Measurements from ENCODE around the gene ARHGAP31.

Gene ARHGAP31

DNA sequence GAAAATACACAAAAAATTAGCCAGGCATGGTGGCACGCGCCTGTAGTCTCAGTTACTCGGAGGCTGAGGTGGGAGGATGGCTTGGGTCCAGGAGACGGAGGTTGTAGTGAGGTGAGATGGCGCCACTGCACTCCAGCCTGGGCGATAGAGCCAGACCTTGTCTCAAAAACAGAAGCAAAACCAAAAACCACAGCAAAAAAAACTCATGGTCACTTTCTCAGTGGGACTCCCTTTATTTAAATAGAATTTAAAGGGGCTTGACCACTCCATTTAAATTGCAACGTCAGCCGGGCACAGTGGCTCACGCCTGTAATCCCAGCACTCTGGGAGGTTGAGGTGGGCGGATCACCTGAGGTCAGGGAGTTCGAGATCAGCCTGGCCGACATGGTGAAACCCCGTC is 32.8 kb downstream of the ARHGAP31 start:
- Histone ChIP-seq H3K79me2 (ENCODE audit: insufficient read depth, low read length) (no peaks in the 10 kb centered on the region), H3K4me2 (ENCODE audit: low read depth, low read length, poor library complexity, severe bottlenecking) (no peak overlapping the region), H4K20me1 (ENCODE audit: low read depth, low read length) (no peaks in the 10 kb centered on the region), H3K4me3 (ENCODE audit: insufficient read depth, low read length, poor library complexity, severe bottlenecking) (no peak overlapping the region), H3K9me3 (ENCODE audit: insufficient read depth, low read length) (no peaks in the 10 kb centered on the region), H3K27ac (ENCODE audit: low read depth, low read length) (no peak overlapping the region), H3K27me3 (ENCODE audit: low read length) (no peaks in the 10 kb centered on the region), H3K36me3 (ENCODE audit: low read length) (no peaks in the 10 kb centered on the region), H3F3A (ENCODE audit: insufficient read depth) (0 out of 2 replicates have a peak, but pooled peaks cover 9% of the 10 kb centered on the region), H2AFZ (ENCODE audit: low read depth, low read length, severe bottlenecking) (no peak overlapping the region), H3K9me2 (replicated peaks; ENCODE audit: insufficient read depth, low read length) (no peaks in the 10 kb centered on the region), H3K9ac (ENCODE audit: low read length) (no peak overlapping the region)
- TF ChIP-seq EZH2phosphoT487 (conservative IDR thresholded peaks at IDR 0.05; ENCODE audit: low read length) = no peak

DNA sequence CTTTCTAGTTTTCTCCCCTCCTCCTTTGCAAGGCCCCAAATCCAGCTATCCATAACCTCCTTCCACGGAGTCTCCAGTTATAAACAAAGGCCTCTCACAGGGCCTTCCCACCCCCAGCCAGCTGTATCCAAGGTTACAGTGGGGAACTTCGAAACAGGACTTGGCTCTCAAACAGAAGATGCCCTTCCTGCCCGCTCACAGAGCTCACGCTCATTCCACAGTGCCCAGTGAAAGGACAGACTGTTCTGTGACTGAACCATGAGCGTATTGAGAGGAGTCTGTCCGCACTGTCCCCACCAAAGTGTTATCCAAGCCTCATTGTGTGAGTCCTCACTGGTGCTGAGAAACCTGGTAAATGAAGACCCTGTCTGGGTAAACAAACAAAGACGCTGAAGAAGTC is 35.4 kb downstream of the ARHGAP31 start:
- H3K79me2 ChIP-seq (ENCODE audit: insufficient read depth, low read length) = no peaks in the 10 kb centered on the region
- H2AFZ ChIP-seq (ENCODE audit: low read depth, low read length, severe bottlenecking) = no peak overlapping the region
- H3K9ac ChIP-seq (ENCODE audit: low read length) = no peak overlapping the region
- no peaks in the 10 kb centered on the region for H3K9me2 ChIP-seq (replicated peaks; ENCODE audit: insufficient read depth, low read length)
- H3K27me3 ChIP-seq (ENCODE audit: low read length) = no peaks in the 10 kb centered on the region
- no peaks in the 10 kb centered on the region for H3K9me3 ChIP-seq (ENCODE audit: insufficient read depth, low read length)
- H4K20me1 ChIP-seq (ENCODE audit: low read depth, low read length) = no peaks in the 10 kb centered on the region
- H3F3A ChIP-seq (ENCODE audit: insufficient read depth) = no peaks in the 10 kb centered on the region
- no peaks in the 10 kb centered on the region for H3K36me3 ChIP-seq (ENCODE audit: low read length)
- no peak overlapping the region for H3K27ac ChIP-seq (ENCODE audit: low read depth, low read length)
- H3K4me3 ChIP-seq (ENCODE audit: insufficient read depth, low read length, poor library complexity, severe bottlenecking) = no peak overlapping the region
- no peak overlapping the region for H3K4me2 ChIP-seq (ENCODE audit: low read depth, low read length, poor library complexity, severe bottlenecking)
- no peak for TF ChIP-seq EZH2phosphoT487 (conservative IDR thresholded peaks at IDR 0.05; ENCODE audit: low read length)
- TF ChIP-seq, protein P1, sequence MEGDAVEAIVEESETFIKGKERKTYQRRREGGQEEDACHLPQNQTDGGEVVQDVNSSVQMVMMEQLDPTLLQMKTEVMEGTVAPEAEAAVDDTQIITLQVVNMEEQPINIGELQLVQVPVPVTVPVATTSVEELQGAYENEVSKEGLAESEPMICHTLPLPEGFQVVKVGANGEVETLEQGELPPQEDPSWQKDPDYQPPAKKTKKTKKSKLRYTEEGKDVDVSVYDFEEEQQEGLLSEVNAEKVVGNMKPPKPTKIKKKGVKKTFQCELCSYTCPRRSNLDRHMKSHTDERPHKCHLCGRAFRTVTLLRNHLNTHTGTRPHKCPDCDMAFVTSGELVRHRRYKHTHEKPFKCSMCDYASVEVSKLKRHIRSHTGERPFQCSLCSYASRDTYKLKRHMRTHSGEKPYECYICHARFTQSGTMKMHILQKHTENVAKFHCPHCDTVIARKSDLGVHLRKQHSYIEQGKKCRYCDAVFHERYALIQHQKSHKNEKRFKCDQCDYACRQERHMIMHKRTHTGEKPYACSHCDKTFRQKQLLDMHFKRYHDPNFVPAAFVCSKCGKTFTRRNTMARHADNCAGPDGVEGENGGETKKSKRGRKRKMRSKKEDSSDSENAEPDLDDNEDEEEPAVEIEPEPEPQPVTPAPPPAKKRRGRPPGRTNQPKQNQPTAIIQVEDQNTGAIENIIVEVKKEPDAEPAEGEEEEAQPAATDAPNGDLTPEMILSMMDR (IDR thresholded peaks at IDR 0.05; ENCODE audit: insufficient read depth, low read length, poor library complexity, severe bottlenecking) = no peak

DNA sequence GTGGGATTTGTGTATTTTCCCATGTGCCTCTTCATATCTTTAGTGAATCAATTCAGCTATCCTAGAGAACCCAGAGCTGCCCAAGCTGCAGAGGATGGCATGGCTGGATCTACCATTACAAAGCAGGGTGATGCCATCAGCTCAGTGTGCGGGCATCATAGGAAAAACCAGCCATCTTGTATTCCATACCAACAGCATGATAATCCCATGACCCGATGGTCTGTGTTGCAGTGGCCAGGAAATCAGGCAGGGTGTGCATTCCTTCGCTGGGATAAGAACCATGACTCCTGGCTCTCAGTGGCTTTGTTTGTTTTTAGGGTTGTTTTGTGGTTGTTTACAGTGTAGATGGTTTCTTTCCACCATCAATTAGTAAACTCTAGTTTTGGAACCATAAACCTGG is 36.0 kb downstream of the ARHGAP31 start:
- Histone ChIP-seq H3K36me3 (ENCODE audit: low read length) (no peaks in the 10 kb centered on the region), H3K4me3 (ENCODE audit: insufficient read depth, low read length, poor library complexity, severe bottlenecking) (no peak overlapping the region), H3K9me2 (replicated peaks; ENCODE audit: insufficient read depth, low read length) (no peaks in the 10 kb centered on the region), H3K9ac (ENCODE audit: low read length) (no peak overlapping the region), H3K4me2 (ENCODE audit: low read depth, low read length, poor library complexity, severe bottlenecking) (no peak overlapping the region), H3K27me3 (ENCODE audit: low read length) (no peaks in the 10 kb centered on the region), H2AFZ (ENCODE audit: low read depth, low read length, severe bottlenecking) (no peak overlapping the region), H3F3A (ENCODE audit: insufficient read depth) (no peaks in the 10 kb centered on the region), H4K20me1 (ENCODE audit: low read depth, low read length) (no peaks in the 10 kb centered on the region), H3K27ac (ENCODE audit: low read depth, low read length) (no peak overlapping the region), H3K79me2 (ENCODE audit: insufficient read depth, low read length) (no peaks in the 10 kb centered on the region), H3K9me3 (ENCODE audit: insufficient read depth, low read length) (no peaks in the 10 kb centered on the region)
- TF ChIP-seq EZH2phosphoT487 (conservative IDR thresholded peaks at IDR 0.05; ENCODE audit: low read length) = no peak
- TF ChIP-seq, protein P1 (IDR thresholded peaks at IDR 0.05; ENCODE audit: insufficient read depth, low read length, poor library complexity, severe bottlenecking) = no peak

DNA sequence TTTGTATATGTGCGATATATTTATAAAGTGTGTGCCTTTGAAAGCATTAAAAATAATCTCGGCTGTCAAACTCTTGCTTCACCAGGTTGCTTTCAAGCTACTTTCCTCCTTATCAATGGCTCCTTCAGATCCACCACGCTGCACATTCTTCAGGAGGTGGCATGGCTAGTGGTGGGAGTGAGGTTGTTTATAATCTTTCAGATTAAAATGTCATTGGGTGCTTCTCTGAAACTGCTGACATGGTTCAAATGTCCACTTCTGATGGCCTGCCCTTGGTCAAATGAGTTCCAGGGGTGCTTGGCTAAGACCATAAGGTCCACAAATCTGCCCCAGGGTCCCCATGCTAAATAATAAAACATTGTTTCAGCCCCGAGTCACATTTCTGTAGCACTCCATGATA is 36.7 kb downstream of the ARHGAP31 start:
- Histone ChIP-seq H3K9me2 (replicated peaks; ENCODE audit: insufficient read depth, low read length) (no peaks in the 10 kb centered on the region), H3K79me2 (ENCODE audit: insufficient read depth, low read length) (no peaks in the 10 kb centered on the region), H3K36me3 (ENCODE audit: low read length) (no peaks in the 10 kb centered on the region), H3K4me2 (ENCODE audit: low read depth, low read length, poor library complexity, severe bottlenecking) (no peak overlapping the region), H3K27me3 (ENCODE audit: low read length) (no peaks in the 10 kb centered on the region), H3K9me3 (ENCODE audit: insufficient read depth, low read length) (no peaks in the 10 kb centered on the region), H3K27ac (ENCODE audit: low read depth, low read length) (no peak overlapping the region), H3K9ac (ENCODE audit: low read length) (no peak overlapping the region), H2AFZ (ENCODE audit: low read depth, low read length, severe bottlenecking) (no peak overlapping the region), H3F3A (ENCODE audit: insufficient read depth) (no peaks in the 10 kb centered on the region), H4K20me1 (ENCODE audit: low read depth, low read length) (no peaks in the 10 kb centered on the region), H3K4me3 (ENCODE audit: insufficient read depth, low read length, poor library complexity, severe bottlenecking) (no peak overlapping the region)
- TF ChIP-seq, protein P1 (IDR thresholded peaks at IDR 0.05; ENCODE audit: insufficient read depth, low read length, poor library complexity, severe bottlenecking) = no peak
- TF ChIP-seq EZH2phosphoT487 (conservative IDR thresholded peaks at IDR 0.05; ENCODE audit: low read length) = no peak

Data from SU-DHL-6 (cell line).